ENCODE data around the gene KLK10.
A peak's percentile ranks its signal among the peaks of the same experiment; 100 is the strongest.
"Not testable (repeated sequence)": the region's sequence is repeated elsewhere in the genome, so short reads cannot be mapped to it uniquely, and the experiment has no call there.

Gene KLK10

DNA sequence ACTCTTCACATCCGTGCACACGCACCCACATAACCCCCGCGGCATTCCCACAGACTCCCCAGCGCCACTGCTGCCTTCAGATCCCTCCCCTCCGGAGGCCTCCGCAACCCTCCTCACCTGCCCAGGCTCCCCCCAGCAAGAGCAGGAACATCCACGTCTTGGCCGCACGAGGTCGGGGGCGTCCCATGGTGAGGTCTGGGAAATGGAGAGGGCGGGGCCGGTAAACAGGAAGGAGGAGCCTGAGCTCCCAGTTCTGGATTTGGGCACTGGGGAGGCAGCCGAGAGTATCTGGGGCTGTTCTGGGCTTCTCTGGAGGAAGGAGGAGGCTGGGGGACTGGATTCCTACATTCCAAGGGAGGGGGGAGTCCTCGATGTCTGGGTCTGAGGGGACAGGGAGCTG, 18.5 kb downstream of the KLK10 start:
- no peak for DNase-seq

DNA sequence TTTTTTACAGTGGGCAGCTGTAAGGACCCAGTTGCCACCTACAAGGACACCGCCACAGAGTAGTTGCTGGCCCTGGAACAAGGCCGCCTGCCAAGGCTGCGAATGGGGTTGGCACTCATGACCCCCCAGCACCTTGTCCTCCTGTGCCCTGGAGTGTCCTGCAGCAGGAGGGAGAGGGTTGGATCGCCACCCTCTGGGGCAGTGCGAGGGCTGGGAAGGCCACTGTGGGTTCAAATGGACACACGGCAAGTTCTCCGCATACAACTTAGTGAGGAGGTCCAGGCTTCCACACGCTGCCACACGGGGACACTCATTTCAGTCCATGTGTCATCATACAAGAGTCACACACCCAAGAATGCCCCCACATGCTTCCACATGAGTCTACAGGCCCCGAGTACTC, 19.1 kb downstream of the KLK10 start:
- no peak for DNase-seq

DNA sequence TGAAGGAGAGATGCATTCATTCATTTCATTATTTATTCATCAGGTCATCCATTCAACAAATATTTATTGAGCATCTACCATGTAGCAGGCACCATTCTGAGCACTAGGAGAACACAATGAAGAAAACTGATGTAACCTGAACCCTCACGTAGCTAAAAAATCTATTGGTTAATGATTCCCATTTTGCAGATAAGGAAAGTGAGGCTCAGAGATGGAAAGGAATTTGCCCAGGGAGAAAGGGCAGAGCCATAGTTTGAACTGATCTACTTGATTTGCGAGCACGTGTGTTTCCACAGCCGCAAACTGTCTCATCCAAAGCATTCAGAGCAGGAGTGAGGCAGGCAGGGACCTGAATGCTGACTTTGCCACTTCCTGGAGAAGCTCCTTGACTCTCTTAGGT, 20.8 kb downstream of the KLK10 start:
- no peak for DNase-seq

DNA sequence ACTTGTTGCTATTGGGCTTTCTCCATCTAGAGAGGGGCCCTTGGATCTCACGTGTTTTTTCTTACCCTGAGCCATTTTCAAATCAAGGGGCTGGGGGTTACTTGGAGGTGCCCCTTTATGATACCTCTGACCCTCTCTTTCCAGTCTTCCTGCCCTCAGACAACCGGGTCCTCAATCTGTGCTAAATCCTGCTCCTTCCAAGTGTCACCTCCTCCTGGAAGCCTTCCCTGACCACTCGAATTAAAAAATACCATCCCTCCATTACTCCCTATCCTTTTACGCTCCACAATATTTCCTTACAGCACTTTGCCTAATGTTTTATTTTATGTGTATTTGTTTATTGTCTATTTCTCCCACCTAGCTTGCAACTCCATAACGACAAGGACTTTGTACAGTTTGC, 21.4 kb downstream of the KLK10 start:
- DNase-seq, result no peak

DNA sequence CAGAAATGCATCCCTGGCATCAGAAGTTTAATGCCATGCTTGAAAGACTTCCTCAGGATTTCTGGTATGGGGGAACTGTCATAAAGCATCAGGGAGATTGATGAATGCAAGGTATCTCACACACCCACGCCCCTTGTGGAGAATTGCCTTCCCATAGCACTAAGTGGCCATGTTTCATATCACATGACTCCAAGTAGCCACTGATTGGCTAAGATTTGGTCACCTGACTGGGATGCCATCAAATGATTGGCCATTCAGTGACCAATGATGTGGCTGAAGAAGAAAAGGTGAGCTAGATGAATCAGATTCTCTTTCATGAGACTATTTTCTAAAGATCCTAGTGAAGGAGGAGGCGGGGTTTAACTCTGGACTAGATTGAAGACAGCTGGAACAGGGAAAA, 25.4 kb downstream of the KLK10 start:
- DNase-seq, result no peak

DNA sequence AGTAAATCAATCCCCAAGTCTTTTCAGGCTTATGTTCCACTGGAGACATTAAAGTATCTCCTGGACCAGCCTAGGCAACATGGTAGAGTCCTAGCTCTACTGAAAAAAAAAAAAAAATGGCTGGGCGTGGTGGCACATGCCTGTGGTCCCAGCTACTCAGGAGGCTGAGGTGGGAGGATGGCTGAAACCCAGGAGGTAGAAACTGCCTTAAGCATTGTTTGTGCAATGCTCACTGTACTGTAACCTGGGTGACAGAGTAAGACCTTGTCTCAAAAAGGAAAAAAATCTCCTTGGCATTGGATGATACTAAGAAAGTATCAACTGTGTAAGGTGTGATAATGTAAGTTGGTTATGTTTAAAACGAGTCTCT, 26.9 kb downstream of the KLK10 start:
- DNase-seq, result no peak

DNA sequence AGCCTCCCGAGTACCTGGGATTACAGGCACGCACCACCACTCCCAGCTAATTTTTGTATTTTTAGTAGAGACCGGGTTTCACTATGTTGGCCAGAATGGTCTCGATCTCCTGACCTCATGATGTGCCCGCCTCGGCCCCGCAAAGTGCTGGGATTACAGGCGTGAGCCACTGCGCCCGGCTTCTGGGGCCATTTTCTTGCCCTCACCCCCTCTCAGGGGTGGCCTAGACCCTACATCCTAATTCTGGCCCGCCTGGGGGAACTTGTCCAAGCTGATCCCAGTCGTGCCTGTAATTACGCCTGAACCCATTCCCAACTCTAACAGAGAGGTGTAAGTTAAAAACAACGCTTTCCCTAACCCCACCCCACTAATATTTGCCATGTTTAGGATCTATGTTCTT, 35.1 kb downstream of the KLK10 start:
- not testable (repeated sequence) for DNase-seq

DNA sequence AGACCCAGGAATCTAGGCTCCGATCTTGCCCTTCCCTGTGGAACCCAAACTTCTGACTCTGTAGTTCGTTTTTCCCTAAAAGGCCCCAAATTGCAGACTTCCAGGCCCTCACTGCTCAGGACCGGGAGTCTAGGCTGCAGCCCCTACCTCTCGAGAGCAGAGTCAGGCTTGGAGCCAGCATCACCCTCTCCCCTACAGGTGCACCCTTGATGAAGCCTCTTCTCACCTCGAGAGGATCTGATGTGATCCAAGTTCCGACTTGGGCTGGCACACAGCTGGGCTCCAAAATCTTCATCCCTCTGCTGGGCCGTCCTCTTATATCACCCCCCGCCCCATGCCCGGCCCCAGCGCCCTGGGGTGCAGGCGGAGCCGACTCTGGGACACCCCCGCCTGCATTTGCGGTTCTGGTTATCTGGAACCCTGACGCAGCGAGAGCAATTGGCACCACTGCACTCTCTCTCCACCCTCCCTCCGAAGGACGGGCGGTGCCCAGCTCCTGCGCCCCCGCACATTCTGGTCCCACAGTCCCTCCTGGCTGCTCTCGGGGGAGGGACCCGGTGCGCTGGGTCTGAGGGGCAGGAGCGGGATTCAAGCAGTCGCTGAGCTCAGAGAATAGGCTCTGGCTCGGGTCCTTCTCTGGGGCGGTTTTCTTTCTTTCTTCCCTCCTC, 35.8 kb downstream of the KLK10 start, which contains the start of gene KLK7:
TSS of gene KLK7 (minus strand) at position 293 of the 668 bp plus-strand sequence. CDS start 1,518 bp downstream, outside the sequence.
- DNase-seq, result no peak

DNA sequence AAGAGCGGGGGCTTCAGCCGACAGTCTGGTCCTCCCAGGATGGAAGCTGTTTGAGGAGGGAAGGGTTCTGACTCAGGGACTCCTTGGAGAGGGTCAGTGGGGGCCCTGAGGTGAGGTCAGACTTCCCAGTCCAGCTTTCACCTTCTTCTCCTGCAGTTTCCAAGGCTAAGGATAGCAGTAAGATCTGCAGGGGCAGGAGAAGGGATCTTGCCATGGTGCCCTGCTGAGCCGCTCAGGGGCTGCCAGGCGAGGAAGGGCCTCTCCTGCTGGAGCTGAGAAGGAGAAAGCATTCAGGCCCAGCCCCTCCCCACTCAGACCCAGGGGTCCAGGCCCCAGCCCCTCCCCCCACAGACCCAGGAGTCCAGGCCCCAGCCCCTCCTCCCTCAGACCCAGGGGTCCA, 37.3 kb downstream of the KLK10 start:
- no peak for DNase-seq

DNA sequence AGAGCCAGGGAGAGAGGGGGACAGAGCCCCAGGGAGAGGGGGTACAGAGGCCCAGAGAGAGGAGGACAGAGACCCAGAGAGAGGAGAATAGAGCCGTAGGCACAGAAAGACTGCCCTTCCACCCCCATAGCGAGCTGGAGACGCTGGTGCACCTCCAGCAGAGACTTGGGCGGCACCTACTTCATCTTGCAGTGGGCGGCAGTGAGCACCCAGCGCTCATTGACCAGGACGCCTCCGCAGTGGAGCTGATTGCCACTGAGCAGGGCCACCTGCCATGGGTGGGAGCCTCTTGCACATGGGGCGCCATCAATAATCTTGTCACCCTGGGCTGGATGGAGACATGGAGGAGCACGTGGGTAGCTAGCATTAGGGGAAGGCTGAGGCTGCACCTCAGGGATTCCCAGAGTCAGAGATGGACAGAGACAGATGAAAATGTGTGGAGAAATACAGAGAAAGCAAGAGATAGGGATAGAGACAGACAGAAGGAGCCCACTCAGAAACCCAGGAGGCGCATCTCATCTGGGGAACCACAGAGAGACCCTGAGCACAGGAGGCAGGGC, 37.8 kb downstream of the KLK10 start:
- no peak for DNase-seq

DNA sequence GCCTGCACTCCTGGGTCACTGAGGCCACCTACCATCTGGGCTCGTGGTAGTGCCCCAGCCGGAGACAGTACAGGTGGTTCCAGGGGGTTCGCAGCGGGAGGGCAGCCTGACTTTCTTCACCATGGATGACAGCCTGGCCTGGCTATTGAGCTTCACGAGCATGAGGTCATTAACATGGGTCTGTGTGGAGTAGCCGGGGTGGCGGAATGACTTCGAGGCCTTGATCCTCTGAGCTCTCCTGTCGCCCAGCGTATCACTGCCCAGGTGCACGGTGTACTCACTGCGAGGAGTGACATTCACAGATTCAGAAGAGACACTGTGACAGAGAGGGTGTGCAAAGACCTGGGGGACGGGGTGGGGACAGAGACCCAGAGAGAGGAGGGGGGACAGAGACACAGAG, 39.3 kb downstream of the KLK10 start:
- no peak for DNase-seq

DNA sequence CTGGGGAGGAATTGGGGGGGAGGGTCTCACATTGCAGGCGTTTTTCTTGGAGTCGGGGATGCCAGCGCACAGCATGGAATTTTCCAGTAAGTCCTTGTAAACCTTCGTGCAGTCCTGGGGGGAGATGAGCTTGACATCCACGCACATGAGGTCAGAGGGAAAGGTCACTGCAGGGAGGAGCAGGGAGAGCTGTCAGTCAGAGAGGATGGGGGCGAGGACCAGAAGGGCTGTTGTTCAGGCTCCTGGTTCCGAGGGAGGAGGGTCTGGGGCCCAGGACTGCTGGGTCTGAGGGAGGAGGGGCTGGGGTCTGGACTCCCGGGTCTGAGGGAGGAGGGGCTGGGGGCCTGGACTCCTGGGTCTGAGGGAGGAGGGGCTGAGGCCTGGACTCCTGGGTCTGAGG, 39.8 kb downstream of the KLK10 start:
- DNase-seq, result no peak

DNA sequence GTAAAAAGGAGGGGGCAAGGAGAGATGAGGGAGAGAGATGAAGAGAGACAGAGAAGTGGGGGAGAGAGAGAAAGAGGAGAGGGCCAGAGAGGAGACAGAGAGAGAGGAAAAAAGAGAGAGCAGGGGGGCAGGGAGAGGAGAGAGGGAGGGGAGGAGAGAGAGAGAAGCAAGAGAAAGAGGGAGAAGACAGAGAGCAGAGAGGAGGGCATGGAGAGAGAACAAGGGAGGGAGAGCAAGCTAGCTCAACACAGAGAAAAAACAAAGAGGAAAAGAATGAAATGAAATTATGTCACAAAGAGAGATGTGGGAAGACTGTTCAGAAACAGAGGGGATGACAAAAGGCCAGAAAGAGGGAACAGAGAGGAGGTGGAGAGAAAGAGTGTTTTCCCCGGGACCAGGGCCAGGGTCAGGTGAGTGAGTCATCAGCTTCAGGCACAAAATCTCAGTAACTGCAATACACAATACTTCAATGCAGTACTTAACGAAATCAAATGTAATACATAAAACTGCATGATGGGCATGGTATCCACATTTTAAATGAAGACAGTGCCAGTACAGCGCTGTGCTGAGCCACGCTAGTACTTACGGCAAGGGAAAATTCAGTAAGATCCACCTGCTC, 40.6 kb downstream of the KLK10 start:
- DNase-seq, result no peak

DNA sequence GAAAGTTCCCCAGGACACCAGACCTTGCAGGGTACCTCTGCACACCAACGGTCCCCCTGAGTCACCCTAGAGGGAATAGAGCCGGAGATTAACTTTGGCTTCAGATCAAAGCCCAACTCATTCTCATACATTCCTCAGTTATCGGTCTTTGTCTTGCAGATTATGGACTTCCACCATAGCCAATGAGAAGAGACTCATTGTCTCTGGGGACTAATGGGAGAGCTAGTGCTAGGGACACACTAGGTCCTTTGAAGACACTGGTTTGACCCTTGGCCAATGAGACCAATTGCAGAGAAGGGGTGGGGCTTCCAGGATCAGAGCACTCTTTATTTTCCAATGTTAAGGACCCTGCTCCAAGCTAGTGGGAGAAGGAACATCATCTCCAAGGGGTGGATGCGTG, 41.9 kb downstream of the KLK10 start:
- DNase-seq, result no peak

DNA sequence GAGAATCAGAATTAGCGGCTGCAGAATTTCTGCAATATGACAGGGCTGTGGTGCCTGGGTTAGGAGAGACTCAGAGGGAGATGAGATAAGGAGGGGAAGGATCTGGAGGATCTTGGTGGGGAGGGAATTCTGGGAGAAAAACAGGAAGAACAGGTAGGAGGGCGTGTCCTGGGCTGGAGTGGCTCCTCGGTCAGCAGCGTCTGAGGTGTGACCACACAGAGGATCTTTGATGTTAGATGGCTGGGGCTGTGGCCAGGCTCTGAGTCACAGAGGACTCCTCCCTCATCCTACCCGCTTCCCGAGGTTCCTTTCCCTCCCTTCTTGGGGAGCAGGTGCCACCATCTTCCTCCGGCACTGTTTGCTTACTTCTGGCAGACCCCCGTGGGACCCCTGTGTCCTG, 43.7 kb downstream of the KLK10 start:
- DNase-seq, result no peak

DNA sequence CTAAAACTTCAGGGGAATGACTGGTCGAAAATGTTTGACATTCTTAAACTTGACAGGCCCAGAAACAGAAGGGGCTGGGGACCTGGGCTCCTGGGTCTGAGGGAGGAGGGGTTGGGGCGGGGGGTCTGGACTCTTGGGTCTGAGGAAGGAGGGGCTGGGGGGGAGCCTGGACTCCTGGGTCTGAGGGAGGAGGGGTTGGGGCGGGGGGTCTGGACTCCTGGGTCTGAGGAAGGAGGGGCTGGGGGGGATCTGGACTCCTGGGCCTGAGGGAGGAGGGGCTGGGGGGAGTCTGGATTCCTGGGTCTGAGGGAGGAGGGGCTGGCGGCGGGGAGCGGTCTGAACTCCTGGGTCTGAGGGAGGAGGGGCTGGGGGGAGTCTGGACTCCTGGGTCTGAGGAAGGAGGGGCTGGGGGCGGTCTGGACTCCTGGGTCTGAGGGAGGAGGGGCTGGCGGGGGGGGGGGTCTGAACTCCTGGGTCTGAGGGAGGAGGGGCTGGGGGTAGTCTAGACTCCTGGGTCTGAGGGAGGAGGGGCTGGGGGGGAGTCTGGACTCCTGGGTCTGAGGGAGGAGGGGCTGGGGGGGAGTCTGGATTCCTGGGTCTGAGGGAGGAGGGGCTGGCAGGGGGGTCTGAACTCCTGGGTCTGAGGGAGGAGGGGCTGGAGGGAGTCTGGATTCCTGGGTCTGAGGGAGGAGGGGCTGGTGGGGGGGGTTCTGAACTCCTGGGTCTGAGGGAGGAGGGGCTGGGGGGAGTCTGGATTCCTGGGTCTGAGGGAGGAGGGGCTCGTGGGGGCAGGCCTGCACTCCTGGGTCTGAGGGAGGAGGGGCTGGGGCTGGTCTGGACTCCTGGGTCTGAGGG, 44.6 kb downstream of the KLK10 start:
- no peak for DNase-seq

DNA sequence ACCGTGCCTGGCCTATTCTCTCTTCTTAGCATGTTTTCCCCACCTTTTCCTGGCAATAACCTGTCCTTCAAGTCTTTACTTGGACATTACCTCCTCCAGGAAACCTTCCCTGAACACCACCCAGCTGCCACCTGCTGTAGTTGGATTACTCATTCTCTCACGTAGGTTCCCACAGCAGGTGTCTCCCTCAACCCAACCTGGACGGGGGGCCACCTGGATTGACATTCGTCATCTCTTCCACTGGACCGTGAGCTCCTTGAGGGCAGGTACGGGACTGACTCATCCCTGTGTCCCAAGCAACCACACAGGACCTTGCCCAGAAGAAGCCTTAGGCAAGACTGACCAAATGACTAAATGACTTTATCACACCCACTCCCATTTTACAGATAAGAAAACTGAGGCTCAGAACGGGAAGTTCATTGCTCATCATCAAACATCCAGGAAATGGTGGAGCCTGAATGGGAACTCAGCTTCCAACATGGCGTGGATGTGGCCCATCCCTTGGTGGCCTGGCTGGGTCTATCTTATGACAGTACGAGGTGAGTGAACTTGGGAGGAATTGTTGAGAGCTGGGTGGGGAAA, 46.6 kb downstream of the KLK10 start:
- no peak for DNase-seq

DNA sequence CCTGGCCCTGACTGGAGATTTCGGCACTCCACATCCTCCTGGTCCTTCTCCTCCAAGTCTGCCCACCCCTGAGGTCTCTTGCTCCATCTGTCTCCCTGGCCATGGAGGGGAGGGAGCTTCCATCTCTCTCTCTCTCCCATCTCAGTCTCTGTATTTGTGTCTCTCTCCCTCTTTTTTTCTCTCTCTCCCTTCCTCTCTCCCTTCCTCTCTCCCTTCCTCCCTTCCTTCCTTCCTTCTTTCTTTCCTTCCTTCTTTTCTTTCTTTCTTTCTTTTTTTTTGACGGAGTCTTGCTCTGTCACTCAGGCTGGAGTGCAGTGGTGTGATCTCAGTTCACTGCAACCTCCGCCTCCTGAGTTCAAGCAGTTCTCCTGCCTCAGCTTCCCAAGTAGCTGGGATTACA, 49.7 kb downstream of the KLK10 start:
- not testable (repeated sequence) for DNase-seq

DNA sequence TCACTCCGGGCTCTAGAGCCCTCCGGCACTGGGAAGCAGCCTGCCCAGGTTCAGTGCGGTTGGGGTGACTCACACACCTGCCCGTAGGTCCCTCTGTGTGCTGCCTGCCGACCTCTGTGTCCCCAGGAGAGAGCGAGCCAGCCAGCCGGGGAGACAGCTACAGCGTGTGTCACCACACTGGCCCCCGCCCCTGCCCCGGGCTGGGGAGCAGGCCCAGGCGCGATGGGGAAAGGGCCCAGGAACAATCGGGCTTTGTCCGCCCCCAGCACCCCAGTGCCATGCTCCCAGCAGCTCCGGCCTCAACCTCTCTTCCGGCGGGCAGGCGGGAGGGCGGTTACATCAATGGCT, 50.1 kb downstream of the KLK10 start, which contains the start of gene KLK6:
TSS of gene KLK6 (minus strand) at position 179 of the 348 bp plus-strand sequence. CDS start 1,487 bp downstream, outside the sequence.
- peak; percentile 87 to 91 for DNase-seq

DNA sequence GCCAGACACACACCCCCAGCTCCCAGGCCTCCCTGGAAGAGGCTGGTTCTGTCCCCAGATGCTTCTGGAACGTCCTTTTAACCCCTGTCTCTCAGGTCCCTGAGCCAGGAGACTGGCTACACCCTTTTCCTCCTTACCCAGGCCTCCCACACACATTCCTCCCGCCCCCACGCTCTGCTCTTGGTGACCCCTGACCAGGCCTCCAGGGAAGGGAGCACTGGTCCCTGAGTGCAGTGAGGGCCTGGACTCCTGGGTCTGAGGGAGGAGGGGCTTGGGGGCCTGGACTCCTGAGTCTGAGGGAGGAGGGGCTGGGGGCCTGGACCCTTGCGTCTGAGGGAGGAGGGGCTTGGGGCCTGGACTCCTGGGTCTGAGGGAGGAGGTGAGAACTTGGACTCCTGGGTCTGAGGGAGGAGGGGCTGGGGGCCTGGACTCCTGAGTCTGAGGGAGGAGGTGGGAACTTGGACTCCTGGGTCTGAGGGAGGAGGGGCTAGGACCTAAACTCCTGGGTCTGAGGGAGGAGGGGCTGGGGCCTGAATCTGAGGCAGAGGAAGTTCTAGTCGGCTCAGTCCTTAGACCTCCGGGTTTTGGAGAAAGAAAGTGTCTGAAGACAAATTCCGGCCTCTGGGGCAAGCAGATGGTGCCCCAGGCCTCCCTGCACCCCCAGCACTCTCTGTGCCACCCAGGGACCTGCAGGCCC, 50.6 kb downstream of the KLK10 start:
- DNase-seq, result no peak

DNA sequence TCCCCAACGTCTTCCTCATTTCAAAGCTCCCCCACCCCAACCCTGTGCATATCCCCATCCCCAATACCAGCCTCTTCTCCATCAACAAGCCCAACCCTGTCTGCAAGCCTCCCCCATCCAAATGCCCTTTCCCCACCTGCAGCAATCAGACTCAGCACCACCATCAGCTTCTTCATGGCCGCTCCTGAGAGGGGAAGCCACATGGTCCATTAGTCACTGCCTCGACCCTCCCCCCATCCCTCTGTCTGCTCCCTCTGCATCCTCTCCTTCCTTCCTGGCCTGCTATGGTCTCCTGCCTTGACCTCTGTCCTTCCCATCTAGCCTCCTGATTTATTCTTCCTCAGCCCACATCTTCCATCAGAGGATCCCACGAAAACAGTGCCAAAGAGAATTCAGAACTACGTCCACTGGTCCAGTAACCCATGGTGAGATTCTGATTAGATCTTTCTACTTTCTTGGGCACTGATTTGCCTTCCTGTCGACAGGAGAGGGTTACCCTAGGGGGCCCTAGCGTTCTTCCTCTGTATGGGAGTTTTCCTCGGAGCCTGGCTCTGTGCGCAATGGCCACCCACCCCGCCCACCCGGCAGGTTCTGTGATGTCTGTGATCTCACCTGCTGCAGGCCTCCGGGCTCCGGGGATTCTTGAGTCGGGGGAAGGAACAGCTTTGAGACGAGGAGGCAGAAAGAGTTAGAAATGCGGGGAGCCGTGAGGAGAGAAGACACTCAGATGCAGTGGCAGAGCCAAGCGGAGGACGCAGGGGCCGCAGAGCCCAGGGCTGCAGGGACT, 51.4 kb downstream of the KLK10 start:
- peak in 1 of 2 donors; percentile 27 for DNase-seq

DNA sequence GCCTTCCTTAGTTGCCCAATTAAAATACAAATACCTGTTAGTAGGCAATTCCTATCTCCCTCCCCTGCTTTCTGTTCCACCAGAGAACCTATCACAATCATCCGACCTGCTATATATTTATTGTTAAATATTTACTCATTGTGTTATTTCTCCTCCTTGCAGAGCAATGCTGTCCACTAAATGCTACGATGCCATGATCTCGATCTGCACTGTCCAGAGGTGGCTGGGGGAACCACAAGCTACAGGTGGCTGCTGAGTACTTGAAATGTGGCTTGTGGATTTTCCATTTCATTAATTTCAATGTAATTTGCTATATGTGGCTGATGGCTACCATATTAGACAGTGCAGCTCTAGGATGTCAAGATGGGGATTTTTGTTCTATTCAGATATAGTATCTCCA, 55.2 kb downstream of the KLK10 start:
- no peak for DNase-seq
